Neural cell (in vitro differentiated cells): ENCODE results near the gene OST4. TPM values are rescaled to one million over a fixed set of nuclear protein-coding genes. Genes with fewer than 3 reads are reported as not detected.

Source experiments
- H2AFZ ChIP-seq: fragments of 200-600, 300-800 bp; sonication (generic), shearing (Covaris generic); 2 replicates; pipeline ENCODE4 v1.6.0; 2014; ENCODE audit warnings: low read depth, mild to moderate bottlenecking, antibody characterized with exemption, low read length, moderate library complexity
- H3F3A ChIP-seq: fragments of 200-600 bp; shearing (Covaris generic); 2 replicates; pipeline ENCODE4 v1.6.1; 2016; ENCODE audit warnings: mild to moderate bottlenecking, moderate library complexity, mixed read lengths, antibody characterized with exemption, low read length; ENCODE audit not compliant: insufficient read depth, poor library complexity, severe bottlenecking
- H3K27ac ChIP-seq: fragments of 200-600, 300-800 bp; sonication (generic), shearing (Covaris generic); 2 replicates; pipeline ENCODE4 v1.5.1; 2014; ENCODE audit warnings: mild to moderate bottlenecking, low read length, moderate library complexity
- H3K27me3 ChIP-seq: fragments of 300-800, 200-600 bp; sonication (generic), shearing (Covaris generic); 2 replicates; pipeline ENCODE4 v1.6.0; 2014; ENCODE audit warnings: mild to moderate bottlenecking, low read depth, low read length, moderate library complexity; ENCODE audit not compliant: insufficient read depth
- H3K36me3 ChIP-seq: fragments of 300-800, 200-600 bp; sonication (generic), shearing (Covaris generic); 2 replicates; pipeline ENCODE4 v1.5.1; 2014; ENCODE audit warnings: mild to moderate bottlenecking, antibody characterized with exemption, low read length, moderate library complexity; ENCODE audit not compliant: insufficient read depth
- H3K4me2 ChIP-seq: fragments of 300-800, 200-600 bp; sonication (generic), shearing (Covaris generic); 2 replicates; pipeline ENCODE4 v1.6.0; 2014; ENCODE audit warnings: mild to moderate bottlenecking, low read length
- H3K4me3 ChIP-seq: fragments of 300-800, 200-600 bp; sonication (generic), shearing (Covaris generic); 2 replicates; pipeline ENCODE4 v1.5.1; 2014; ENCODE audit warnings: mild to moderate bottlenecking, low read length, moderate library complexity
- H3K79me2 ChIP-seq: fragments of 200-600 bp; shearing (Covaris generic); replicated peaks from 2 replicates; pipeline ENCODE4 v1.6.0; 2014; ENCODE audit warnings: mild to moderate bottlenecking, low read length, moderate library complexity; ENCODE audit not compliant: insufficient read depth
- H3K9ac ChIP-seq: fragments of 300-800, 200-600 bp; sonication (generic), shearing (Covaris generic); 2 replicates; pipeline ENCODE4 v1.6.1; 2016; ENCODE audit warnings: mild to moderate bottlenecking, low read length, mixed read lengths
- H3K9me2 ChIP-seq: fragments of 200-600 bp; shearing (Covaris generic); 2 replicates; pipeline ENCODE4 v1.6.1; 2016; ENCODE audit warnings: mild to moderate bottlenecking, low read length, mixed read lengths; ENCODE audit not compliant: insufficient read depth
- H3K9me3 ChIP-seq: fragments of 200-600, 300-800 bp; sonication (generic), shearing (Covaris generic); 2 replicates; pipeline ENCODE4 v1.6.1; 2016; ENCODE audit warnings: mild to moderate bottlenecking, mixed run types, low read length, moderate library complexity, mixed read lengths
- H4K20me1 ChIP-seq: fragments of 200-600 bp; shearing (Covaris generic); 2 replicates; pipeline ENCODE4 v1.6.1; 2016; ENCODE audit warnings: mild to moderate bottlenecking, mixed run types; ENCODE audit not compliant: insufficient read depth
- EP300 ChIP-seq: fragments of 450-650 bp; conservative IDR thresholded peaks from 2 replicates; pipeline ENCODE4 v1.6.1; 2014; ENCODE audit warnings: antibody characterized with exemption, mild to moderate bottlenecking, moderate library complexity; ENCODE audit not compliant: poor library complexity, severe bottlenecking
- EZH2 ChIP-seq: fragments of 200-600, 300-800 bp; shearing (Covaris generic), sonication (generic); IDR thresholded peaks from 2 replicates; pipeline ENCODE4 v1.6.1; 2014; ENCODE audit warnings: antibody characterized with exemption, low read length, borderline replicate concordance, mild to moderate bottlenecking; ENCODE audit not compliant: insufficient read depth, poor library complexity, severe bottlenecking
- MXI1 ChIP-seq: fragments of 450-650 bp; conservative IDR thresholded peaks from 2 replicates; pipeline ENCODE4 v1.6.1; 2014; ENCODE audit warnings: antibody characterized with exemption, mild to moderate bottlenecking; ENCODE audit not compliant: poor library complexity, severe bottlenecking
- POLR2AphosphoS5 ChIP-seq: IDR thresholded peaks from 2 replicates; pipeline ENCODE4 v1.6.1; 2012
- RAD21 ChIP-seq: fragments of 450-650 bp; conservative IDR thresholded peaks from 2 replicates; pipeline ENCODE4 v1.6.1; 2014; ENCODE audit warnings: antibody characterized with exemption, mild to moderate bottlenecking, moderate library complexity
- SMC3 ChIP-seq: fragments of 450-650 bp; conservative IDR thresholded peaks from 2 replicates; pipeline ENCODE4 v1.6.1; 2014; ENCODE audit warnings: antibody characterized with exemption, mild to moderate bottlenecking, moderate library complexity; ENCODE audit not compliant: poor library complexity
- TAF1 ChIP-seq: IDR thresholded peaks from 2 replicates; pipeline ENCODE4 v1.6.1; 2012; ENCODE audit warnings: low read depth
- polyA plus RNA-seq: library from polyadenylated mRNA; depleted of rRNA; stranded (reverse); fragments of >200 nt; gene quantifications from 2 replicates; pipeline ENCODE4 v1.2.3, GENCODE V29; 2014
- TF ChIP-seq, protein P1 (sequence below): IDR thresholded peaks from 2 replicates; pipeline ENCODE4 v1.6.1; 2012; ENCODE audit warnings: borderline replicate concordance
- TF ChIP-seq, protein P2 (sequence below): fragments of 450-650 bp; IDR thresholded peaks from 2 replicates; pipeline ENCODE4 v1.5.1; 2014; ENCODE audit warnings: antibody characterized with exemption, mild to moderate bottlenecking, moderate library complexity; ENCODE audit not compliant: poor library complexity, severe bottlenecking

OST4 gene
- polyA plus RNA-seq, 1 donor from 2014 or later = 263 TPM

- Histone ChIP-seq H3K79me2 (no peaks in the 10 kb centered on the region), H3K27ac (no peak overlapping the region), H3K4me3 (no peak overlapping the region), H3F3A (no peaks in the 10 kb centered on the region), H3K27me3 (no peaks in the 10 kb centered on the region), H3K9me2 (no peaks in the 10 kb centered on the region), H2AFZ (no peak overlapping the region), H3K36me3 (no peaks in the 10 kb centered on the region), H3K9me3 (no peaks in the 10 kb centered on the region), H3K9ac (no peak overlapping the region), H4K20me1 (no peaks in the 10 kb centered on the region), H3K4me2 (no peak overlapping the region)
- TF ChIP-seq SMC3 (no peak), EZH2 (no peak), EP300 (no peak), RAD21 (no peak), TAF1 (no peak), POLR2AphosphoS5 (no peak), MXI1 (no peak)
- TF ChIP-seq, protein P1, sequence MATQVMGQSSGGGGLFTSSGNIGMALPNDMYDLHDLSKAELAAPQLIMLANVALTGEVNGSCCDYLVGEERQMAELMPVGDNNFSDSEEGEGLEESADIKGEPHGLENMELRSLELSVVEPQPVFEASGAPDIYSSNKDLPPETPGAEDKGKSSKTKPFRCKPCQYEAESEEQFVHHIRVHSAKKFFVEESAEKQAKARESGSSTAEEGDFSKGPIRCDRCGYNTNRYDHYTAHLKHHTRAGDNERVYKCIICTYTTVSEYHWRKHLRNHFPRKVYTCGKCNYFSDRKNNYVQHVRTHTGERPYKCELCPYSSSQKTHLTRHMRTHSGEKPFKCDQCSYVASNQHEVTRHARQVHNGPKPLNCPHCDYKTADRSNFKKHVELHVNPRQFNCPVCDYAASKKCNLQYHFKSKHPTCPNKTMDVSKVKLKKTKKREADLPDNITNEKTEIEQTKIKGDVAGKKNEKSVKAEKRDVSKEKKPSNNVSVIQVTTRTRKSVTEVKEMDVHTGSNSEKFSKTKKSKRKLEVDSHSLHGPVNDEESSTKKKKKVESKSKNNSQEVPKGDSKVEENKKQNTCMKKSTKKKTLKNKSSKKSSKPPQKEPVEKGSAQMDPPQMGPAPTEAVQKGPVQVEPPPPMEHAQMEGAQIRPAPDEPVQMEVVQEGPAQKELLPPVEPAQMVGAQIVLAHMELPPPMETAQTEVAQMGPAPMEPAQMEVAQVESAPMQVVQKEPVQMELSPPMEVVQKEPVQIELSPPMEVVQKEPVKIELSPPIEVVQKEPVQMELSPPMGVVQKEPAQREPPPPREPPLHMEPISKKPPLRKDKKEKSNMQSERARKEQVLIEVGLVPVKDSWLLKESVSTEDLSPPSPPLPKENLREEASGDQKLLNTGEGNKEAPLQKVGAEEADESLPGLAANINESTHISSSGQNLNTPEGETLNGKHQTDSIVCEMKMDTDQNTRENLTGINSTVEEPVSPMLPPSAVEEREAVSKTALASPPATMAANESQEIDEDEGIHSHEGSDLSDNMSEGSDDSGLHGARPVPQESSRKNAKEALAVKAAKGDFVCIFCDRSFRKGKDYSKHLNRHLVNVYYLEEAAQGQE = no peak
- TF ChIP-seq, protein P2, sequence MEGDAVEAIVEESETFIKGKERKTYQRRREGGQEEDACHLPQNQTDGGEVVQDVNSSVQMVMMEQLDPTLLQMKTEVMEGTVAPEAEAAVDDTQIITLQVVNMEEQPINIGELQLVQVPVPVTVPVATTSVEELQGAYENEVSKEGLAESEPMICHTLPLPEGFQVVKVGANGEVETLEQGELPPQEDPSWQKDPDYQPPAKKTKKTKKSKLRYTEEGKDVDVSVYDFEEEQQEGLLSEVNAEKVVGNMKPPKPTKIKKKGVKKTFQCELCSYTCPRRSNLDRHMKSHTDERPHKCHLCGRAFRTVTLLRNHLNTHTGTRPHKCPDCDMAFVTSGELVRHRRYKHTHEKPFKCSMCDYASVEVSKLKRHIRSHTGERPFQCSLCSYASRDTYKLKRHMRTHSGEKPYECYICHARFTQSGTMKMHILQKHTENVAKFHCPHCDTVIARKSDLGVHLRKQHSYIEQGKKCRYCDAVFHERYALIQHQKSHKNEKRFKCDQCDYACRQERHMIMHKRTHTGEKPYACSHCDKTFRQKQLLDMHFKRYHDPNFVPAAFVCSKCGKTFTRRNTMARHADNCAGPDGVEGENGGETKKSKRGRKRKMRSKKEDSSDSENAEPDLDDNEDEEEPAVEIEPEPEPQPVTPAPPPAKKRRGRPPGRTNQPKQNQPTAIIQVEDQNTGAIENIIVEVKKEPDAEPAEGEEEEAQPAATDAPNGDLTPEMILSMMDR = no peak
Observed at GRCh38 chr2:27100036-27100435, 28.6 kb upstream of the OST4 start.

DNA sequence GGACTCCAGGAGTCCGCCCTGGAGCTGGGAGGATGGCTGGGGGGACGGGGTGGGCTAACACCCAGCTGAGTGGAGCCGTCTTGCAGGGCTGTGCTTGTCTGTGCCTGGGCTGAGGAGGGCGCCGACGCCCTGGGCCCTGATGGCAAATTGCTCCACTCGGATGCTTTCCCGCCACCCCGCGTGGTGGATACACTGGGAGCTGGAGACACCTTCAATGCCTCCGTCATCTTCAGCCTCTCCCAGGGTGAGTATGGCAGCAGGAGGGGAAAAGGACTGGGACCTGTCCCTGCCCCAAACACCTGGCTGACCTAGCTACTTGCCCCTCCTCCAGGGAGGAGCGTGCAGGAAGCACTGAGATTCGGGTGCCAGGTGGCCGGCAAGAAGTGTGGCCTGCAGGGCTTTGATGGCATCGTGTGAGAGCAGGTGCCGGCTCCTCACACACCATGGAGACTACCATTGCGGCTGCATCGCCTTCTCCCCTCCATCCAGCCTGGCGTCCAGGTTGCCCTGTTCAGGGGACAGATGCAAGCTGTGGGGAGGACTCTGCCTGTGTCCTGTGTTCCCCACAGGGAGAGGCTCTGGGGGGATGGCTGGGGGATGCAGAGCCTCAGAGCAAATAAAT lies 28.0 kb upstream of the OST4 start:
- no peak overlapping the region for H3K4me2 ChIP-seq
- no peaks in the 10 kb centered on the region for H3K79me2 ChIP-seq
- no peak overlapping the region for H3K9ac ChIP-seq
- TF ChIP-seq RAD21 = no peak
- no peak for TF ChIP-seq MXI1
- TF ChIP-seq EZH2 = no peak
- TF ChIP-seq TAF1 = no peak
- TF ChIP-seq SMC3 = no peak
- TF ChIP-seq, protein P2 = no peak
- TF ChIP-seq POLR2AphosphoS5 = no peak
- TF ChIP-seq EP300 = no peak
- TF ChIP-seq, protein P1 = no peak
- no peaks in the 10 kb centered on the region for H3K9me3 ChIP-seq
- H3K27me3 ChIP-seq = no peaks in the 10 kb centered on the region
- H2AFZ ChIP-seq = no peak overlapping the region
- no peaks in the 10 kb centered on the region for H3K36me3 ChIP-seq
- H4K20me1 ChIP-seq = no peaks in the 10 kb centered on the region
- no peak overlapping the region for H3K4me3 ChIP-seq
- H3K27ac ChIP-seq = no peak overlapping the region
- no peaks in the 10 kb centered on the region for H3F3A ChIP-seq
- no peaks in the 10 kb centered on the region for H3K9me2 ChIP-seq
